ENCODE data around the gene SYT1.
"Not testable (repeated sequence)": the region's sequence is repeated elsewhere in the genome, so short reads cannot be mapped to it uniquely, and the experiment has no call there.

Gene SYT1

GRCh38 chr12:78864403-78864869 is at the start of gene SYT1:
Gene SYT1, plus strand, starts transcription at chr12:78864774.
- DNase-seq = peak; percentile 57 to 69

- DNase-seq = no peak
Measured at GRCh38 chr12:78818487-78818886, 46.1 kb upstream of the SYT1 start.

- no peak for DNase-seq
Measured at GRCh38 chr12:78820946-78821345, 43.6 kb upstream of the SYT1 start.

- DNase-seq = no peak
Measured at GRCh38 chr12:78824918-78825317, 39.7 kb upstream of the SYT1 start.

- DNase-seq = no peak
Measured at GRCh38 chr12:78829690-78830089, 34.9 kb upstream of the SYT1 start.

GRCh38 chr12:78835493-78835892 is 29.1 kb upstream of the SYT1 start:
- no peak for DNase-seq

- DNase-seq = not testable (repeated sequence)
Measured at GRCh38 chr12:78840518-78841019, 24.0 kb upstream of the SYT1 start.

GRCh38 chr12:78853231-78853630 is 11.3 kb upstream of the SYT1 start:
- no peak for DNase-seq

- DNase-seq = no peak
Measured at GRCh38 chr12:78863482-78864402, 832 bp upstream of the SYT1 start.

GRCh38 chr12:78864870-78865463 is 393 bp downstream of the SYT1 start:
- no peak for DNase-seq

GRCh38 chr12:78865516-78865915 is 942 bp downstream of the SYT1 start:
- no peak for DNase-seq

- DNase-seq = no peak
Measured at GRCh38 chr12:78866518-78866917, 1.9 kb downstream of the SYT1 start.

- DNase-seq = no peak
Measured at GRCh38 chr12:78870539-78870938, 6.0 kb downstream of the SYT1 start.

GRCh38 chr12:78871566-78871965 is 7.0 kb downstream of the SYT1 start:
- DNase-seq = no peak

GRCh38 chr12:78878459-78878858 is 13.9 kb downstream of the SYT1 start:
- no peak for DNase-seq

- no peak for DNase-seq
Measured at GRCh38 chr12:78878866-78879265, 14.3 kb downstream of the SYT1 start.

GRCh38 chr12:78880078-78880477 is 15.5 kb downstream of the SYT1 start:
- DNase-seq = no peak

GRCh38 chr12:78881685-78882084 is 17.1 kb downstream of the SYT1 start:
- DNase-seq = no peak

- DNase-seq = no peak
Measured at GRCh38 chr12:78885466-78885865, 20.9 kb downstream of the SYT1 start.

GRCh38 chr12:78886719-78887407 is 22.3 kb downstream of the SYT1 start:
- no peak for DNase-seq

GRCh38 chr12:78887444-78887843 is 22.9 kb downstream of the SYT1 start:
- no peak for DNase-seq

- DNase-seq = no peak
Measured at GRCh38 chr12:78888568-78888967, 24.0 kb downstream of the SYT1 start.

GRCh38 chr12:78891646-78892353 is 27.2 kb downstream of the SYT1 start:
- DNase-seq = no peak

Data from hippocampal formation (tissue), 2 donors.